ENCODE results near the gene SLC27A1.
"Not testable (repeated sequence)": the region's sequence is repeated elsewhere in the genome, so short reads cannot be mapped to it uniquely, and the experiment has no call there.

Gene SLC27A1

DNA sequence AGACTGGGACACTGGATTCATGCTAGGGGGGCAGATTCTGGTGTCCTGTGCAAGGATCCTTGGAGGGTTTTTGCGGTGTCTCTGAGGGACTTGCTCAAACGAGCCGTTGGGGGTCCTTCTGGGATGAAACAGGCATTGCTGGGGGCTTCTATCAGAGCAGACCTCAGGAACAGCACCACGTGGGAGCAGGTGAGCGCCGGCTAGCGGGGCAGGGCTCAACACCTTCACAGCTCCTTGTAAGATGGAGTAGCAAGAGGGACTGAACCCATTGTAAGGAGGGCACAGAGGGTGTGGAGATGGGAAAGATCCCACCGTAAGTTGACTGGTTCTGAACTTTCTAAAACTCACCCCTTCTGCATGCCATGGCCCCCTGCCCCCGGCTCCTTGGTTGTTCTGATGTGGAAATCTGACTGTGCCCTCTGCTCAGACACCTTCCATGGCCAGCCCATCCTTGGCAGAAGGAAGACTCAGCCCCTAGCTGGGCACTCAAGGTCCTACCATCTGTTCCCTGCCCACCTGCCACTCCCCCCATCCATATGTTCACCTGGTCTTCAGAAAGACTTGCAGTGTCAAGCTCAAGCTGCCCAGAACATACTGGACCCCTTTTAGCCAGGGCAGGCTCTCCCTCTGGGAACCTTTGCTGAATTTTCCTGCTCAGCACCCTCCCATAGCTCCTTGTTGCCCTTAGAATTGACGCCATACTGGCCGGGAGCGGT is 1.2 kb downstream of the SLC27A1 start:
- Histone ChIP-seq H2AFZ (peak overlapping the region; percentile 73), H3K36me3 (ENCODE audit: control insufficient read depth, insufficient read depth, low read length) (no peaks in the 10 kb centered on the region), H3K27ac (no peak overlapping the region), H3K9me3 (ENCODE audit: control insufficient read depth, low read length) (no peaks in the 10 kb centered on the region), H3K4me1 (peaks cover 20% of the 10 kb centered on the region), H3K4me3 (ENCODE audit: low read depth, low read length) (peak overlapping the region; percentile 81), H3K27me3 (ENCODE audit: control insufficient read depth, insufficient read depth, low read length) (no peaks in the 10 kb centered on the region), H3K4me2 (ENCODE audit: low read length) (peak overlapping the region; percentile 89), H3K9ac (no peak overlapping the region), H3K79me2 (peaks cover 26% of the 10 kb centered on the region)
- TF ChIP-seq, protein P1, sequence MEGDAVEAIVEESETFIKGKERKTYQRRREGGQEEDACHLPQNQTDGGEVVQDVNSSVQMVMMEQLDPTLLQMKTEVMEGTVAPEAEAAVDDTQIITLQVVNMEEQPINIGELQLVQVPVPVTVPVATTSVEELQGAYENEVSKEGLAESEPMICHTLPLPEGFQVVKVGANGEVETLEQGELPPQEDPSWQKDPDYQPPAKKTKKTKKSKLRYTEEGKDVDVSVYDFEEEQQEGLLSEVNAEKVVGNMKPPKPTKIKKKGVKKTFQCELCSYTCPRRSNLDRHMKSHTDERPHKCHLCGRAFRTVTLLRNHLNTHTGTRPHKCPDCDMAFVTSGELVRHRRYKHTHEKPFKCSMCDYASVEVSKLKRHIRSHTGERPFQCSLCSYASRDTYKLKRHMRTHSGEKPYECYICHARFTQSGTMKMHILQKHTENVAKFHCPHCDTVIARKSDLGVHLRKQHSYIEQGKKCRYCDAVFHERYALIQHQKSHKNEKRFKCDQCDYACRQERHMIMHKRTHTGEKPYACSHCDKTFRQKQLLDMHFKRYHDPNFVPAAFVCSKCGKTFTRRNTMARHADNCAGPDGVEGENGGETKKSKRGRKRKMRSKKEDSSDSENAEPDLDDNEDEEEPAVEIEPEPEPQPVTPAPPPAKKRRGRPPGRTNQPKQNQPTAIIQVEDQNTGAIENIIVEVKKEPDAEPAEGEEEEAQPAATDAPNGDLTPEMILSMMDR (IDR thresholded peaks at IDR 0.05) = no peak

DNA sequence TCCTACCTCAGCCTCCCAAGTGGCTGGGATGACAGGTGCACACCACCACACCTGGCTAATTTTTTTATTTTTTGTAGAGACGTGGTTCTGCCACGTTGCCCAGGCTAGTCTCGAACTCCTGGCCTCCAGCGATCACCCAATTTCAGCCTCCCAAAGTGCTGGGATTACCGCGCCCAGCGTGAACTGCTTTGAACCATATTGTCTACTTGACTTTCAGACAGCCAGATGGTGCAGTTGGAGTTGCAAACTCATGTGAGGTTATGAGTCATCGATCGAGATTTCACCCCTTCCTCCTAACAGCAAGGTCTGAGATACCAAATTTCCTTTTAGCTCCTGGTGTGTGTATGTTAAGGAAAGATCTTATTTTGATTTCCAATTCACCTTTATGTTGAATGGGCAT is 2.7 kb downstream of the SLC27A1 start:
- TF ChIP-seq, protein P1 (IDR thresholded peaks at IDR 0.05) = no peak
- H3K9me3 ChIP-seq (ENCODE audit: control insufficient read depth, low read length) = no peaks in the 10 kb centered on the region
- H3K27me3 ChIP-seq (ENCODE audit: control insufficient read depth, insufficient read depth, low read length) = no peaks in the 10 kb centered on the region
- H3K4me2 ChIP-seq (ENCODE audit: low read length) = no peak overlapping the region
- H3K79me2 ChIP-seq = peaks cover 26% of the 10 kb centered on the region
- H3K4me1 ChIP-seq = peaks cover 20% of the 10 kb centered on the region
- H3K4me3 ChIP-seq (ENCODE audit: low read depth, low read length) = no peak overlapping the region
- no peak overlapping the region for H3K9ac ChIP-seq
- H3K27ac ChIP-seq = no peak overlapping the region
- no peak overlapping the region for H2AFZ ChIP-seq
- H3K36me3 ChIP-seq (ENCODE audit: control insufficient read depth, insufficient read depth, low read length) = no peaks in the 10 kb centered on the region

DNA sequence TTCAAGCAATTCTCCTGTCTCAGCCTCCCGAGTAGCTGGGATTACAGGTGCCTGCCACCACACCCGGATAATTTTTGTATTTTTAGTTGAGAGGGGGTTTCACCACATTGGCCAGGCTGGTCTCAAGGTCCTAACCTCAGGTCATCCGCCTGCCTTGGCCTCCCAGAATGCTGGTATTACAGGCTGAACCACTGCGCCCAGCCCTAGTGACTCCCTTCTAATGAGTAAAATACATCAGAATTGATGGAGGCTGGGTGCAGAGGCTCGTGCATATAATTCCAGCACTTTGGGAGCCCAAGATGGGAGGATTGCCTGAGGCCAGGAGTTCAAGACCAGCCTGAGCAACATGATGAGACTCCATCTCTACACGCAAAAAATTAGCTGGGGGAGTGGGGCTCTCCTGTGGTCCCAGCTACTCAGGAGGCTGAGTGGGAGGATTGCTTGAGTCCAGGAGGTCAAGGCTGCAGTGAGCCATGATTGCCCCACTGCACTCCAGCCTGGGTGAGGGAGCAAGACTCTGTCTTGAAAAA is 4.8 kb downstream of the SLC27A1 start:
- H3K27me3 ChIP-seq (ENCODE audit: control insufficient read depth, insufficient read depth, low read length); H3K9ac ChIP-seq; H2AFZ ChIP-seq; H3K4me3 ChIP-seq (ENCODE audit: low read depth, low read length); H3K9me3 ChIP-seq (ENCODE audit: control insufficient read depth, low read length); H3K36me3 ChIP-seq (ENCODE audit: control insufficient read depth, insufficient read depth, low read length): not testable (repeated sequence)
- Histone ChIP-seq H3K4me2 (ENCODE audit: low read length) (peak overlapping the region; percentile 7), H3K27ac (peak overlapping the region; percentile 68), H3K79me2 (peaks cover 30% of the 10 kb centered on the region), H3K4me1 (peaks cover 14% of the 10 kb centered on the region)

DNA sequence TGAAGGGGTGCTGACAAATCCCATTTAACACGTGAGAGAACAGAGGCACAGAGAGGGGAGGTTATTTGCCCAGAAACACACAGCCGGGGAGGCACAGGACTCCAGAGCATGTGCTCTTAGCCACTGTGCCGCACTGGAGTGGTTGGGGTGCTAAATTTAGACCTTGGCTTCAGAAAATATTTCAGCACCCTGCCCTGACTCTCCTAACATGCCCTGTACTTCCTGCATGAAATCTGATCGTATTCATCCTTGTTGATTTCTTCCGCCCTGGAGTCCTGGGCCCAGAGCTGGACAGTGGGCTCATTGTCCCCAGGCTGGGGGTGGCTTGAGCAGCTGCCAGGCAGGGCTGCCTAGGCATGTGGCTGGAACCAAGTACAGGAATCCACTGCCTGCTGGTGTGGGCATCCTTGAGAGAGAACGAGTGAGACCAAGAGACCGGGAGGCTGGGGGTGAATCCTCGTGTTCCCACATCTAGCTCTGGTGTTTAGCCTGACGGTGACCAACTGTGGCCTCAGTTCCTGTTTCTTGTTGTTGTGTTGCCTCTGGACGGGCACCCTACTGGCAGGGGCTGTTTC is 5.3 kb downstream of the SLC27A1 start:
- no peaks in the 10 kb centered on the region for H3K27me3 ChIP-seq (ENCODE audit: control insufficient read depth, insufficient read depth, low read length)
- peaks cover 30% of the 10 kb centered on the region for H3K79me2 ChIP-seq
- no peak overlapping the region for H3K4me3 ChIP-seq (ENCODE audit: low read depth, low read length)
- H3K9me3 ChIP-seq (ENCODE audit: control insufficient read depth, low read length) = no peaks in the 10 kb centered on the region
- no peak overlapping the region for H3K9ac ChIP-seq
- H2AFZ ChIP-seq = peak overlapping the region; percentile 23
- H3K36me3 ChIP-seq (ENCODE audit: control insufficient read depth, insufficient read depth, low read length) = no peaks in the 10 kb centered on the region
- peak overlapping the region; percentile 68 for H3K27ac ChIP-seq
- peak overlapping the region; percentile 14 for H3K4me2 ChIP-seq (ENCODE audit: low read length)
- peaks cover 14% of the 10 kb centered on the region for H3K4me1 ChIP-seq
- TF ChIP-seq, protein P1 (IDR thresholded peaks at IDR 0.05) = no peak

DNA sequence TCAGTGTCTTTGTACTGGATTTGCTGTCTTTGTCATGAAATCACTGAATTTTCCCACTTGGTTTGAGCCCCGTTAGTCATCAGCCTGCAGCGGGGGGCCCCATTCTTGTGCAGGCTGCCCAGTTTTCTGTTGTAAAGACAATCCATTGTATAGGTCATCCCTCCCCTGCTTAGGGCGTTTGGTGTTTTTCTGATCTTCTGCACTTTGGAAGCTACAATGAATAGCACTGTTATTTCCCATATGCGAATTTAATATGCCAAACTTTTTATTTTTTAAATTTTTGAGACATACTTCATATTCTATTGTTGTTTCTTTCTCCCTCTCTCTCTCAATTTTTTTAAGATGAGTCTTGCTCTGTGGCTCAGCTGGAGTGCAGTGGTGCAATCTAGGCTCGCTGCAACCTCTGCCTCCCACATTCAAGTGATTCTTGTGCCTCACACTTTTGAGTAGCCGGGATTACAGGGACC is 9.0 kb downstream of the SLC27A1 start:
- Histone ChIP-seq H3K9ac (no peak overlapping the region), H3K4me3 (ENCODE audit: low read depth, low read length) (no peak overlapping the region), H3K27me3 (ENCODE audit: control insufficient read depth, insufficient read depth, low read length) (no peaks in the 10 kb centered on the region), H3K9me3 (ENCODE audit: control insufficient read depth, low read length) (no peaks in the 10 kb centered on the region), H3K36me3 (ENCODE audit: control insufficient read depth, insufficient read depth, low read length) (no peaks in the 10 kb centered on the region), H3K79me2 (peaks cover 23% of the 10 kb centered on the region), H3K27ac (no peak overlapping the region), H3K4me2 (ENCODE audit: low read length) (no peak overlapping the region), H2AFZ (no peak overlapping the region), H3K4me1 (peaks cover 8% of the 10 kb centered on the region)
- TF ChIP-seq, protein P1 (IDR thresholded peaks at IDR 0.05) = no peak
